ENCODE results near the gene ATP8A2. TPM values are rescaled to one million over a fixed set of nuclear protein-coding genes. Genes with fewer than 3 reads are reported as not detected.

Gene ATP8A2
- total RNA-seq, 1 donor = 0.72 TPM

- Histone ChIP-seq H3K9me3 (ENCODE audit: low read depth, low read length) (no peaks in the 10 kb centered on the region), H2AFZ (ENCODE audit: low read length) (no peak overlapping the region), H3K4me1 (ENCODE audit: insufficient read depth, low read length) (peaks cover 18% of the 10 kb centered on the region), H3K27ac (ENCODE audit: low read depth, low read length) (no peak overlapping the region), H3K27me3 (ENCODE audit: insufficient read depth, low read length) (peaks cover 12% of the 10 kb centered on the region), H3K79me2 (ENCODE audit: insufficient read depth, low read length) (no peaks in the 10 kb centered on the region), H3K4me3 (ENCODE audit: insufficient read depth, low read length) (no peak overlapping the region), H3K36me3 (ENCODE audit: insufficient read depth, low read length) (no peaks in the 10 kb centered on the region), H3K4me2 (ENCODE audit: insufficient read depth, low read length) (no peak overlapping the region), H4K20me1 (ENCODE audit: insufficient read depth, low read length) (no peaks in the 10 kb centered on the region)
- no peak for DNase-seq (ENCODE audit: insufficient read length, low spot score, missing footprints)
- no peak for TF ChIP-seq CTCF (IDR thresholded peaks at IDR 0.05; ENCODE audit: extremely low read depth, low read depth, low read length)
Measured at GRCh38 chr13:25729201-25729600, 357.4 kb downstream of the ATP8A2 start.

- no peaks in the 10 kb centered on the region for H4K20me1 ChIP-seq (ENCODE audit: insufficient read depth, low read length)
- H3K27ac ChIP-seq (ENCODE audit: low read depth, low read length) = no peak overlapping the region
- H3K36me3 ChIP-seq (ENCODE audit: insufficient read depth, low read length) = no peaks in the 10 kb centered on the region
- peaks cover 12% of the 10 kb centered on the region for H3K27me3 ChIP-seq (ENCODE audit: insufficient read depth, low read length)
- no peak overlapping the region for H3K4me3 ChIP-seq (ENCODE audit: insufficient read depth, low read length)
- TF ChIP-seq CTCF (IDR thresholded peaks at IDR 0.05; ENCODE audit: extremely low read depth, low read depth, low read length) = no peak
- no peak overlapping the region for H3K4me2 ChIP-seq (ENCODE audit: insufficient read depth, low read length)
- no peak overlapping the region for H2AFZ ChIP-seq (ENCODE audit: low read length)
- DNase-seq (ENCODE audit: insufficient read length, low spot score, missing footprints) = no peak
- peaks cover 18% of the 10 kb centered on the region for H3K4me1 ChIP-seq (ENCODE audit: insufficient read depth, low read length)
- no peaks in the 10 kb centered on the region for H3K79me2 ChIP-seq (ENCODE audit: insufficient read depth, low read length)
- H3K9me3 ChIP-seq (ENCODE audit: low read depth, low read length) = no peaks in the 10 kb centered on the region
Measured at GRCh38 chr13:25731037-25731436, 359.3 kb downstream of the ATP8A2 start.

GRCh38 chr13:25731536-25731935 lies 359.8 kb downstream of the ATP8A2 start:
- H3K36me3 ChIP-seq (ENCODE audit: insufficient read depth, low read length) = no peaks in the 10 kb centered on the region
- peak overlapping the region; percentile 69 for H2AFZ ChIP-seq (ENCODE audit: low read length)
- no peaks in the 10 kb centered on the region for H3K79me2 ChIP-seq (ENCODE audit: insufficient read depth, low read length)
- no peaks in the 10 kb centered on the region for H4K20me1 ChIP-seq (ENCODE audit: insufficient read depth, low read length)
- TF ChIP-seq CTCF (IDR thresholded peaks at IDR 0.05; ENCODE audit: extremely low read depth, low read depth, low read length) = no peak
- no peaks in the 10 kb centered on the region for H3K9me3 ChIP-seq (ENCODE audit: low read depth, low read length)
- peaks cover 18% of the 10 kb centered on the region for H3K4me1 ChIP-seq (ENCODE audit: insufficient read depth, low read length)
- H3K27ac ChIP-seq (ENCODE audit: low read depth, low read length) = peak overlapping the region; percentile 71
- H3K4me3 ChIP-seq (ENCODE audit: insufficient read depth, low read length) = no peak overlapping the region
- H3K27me3 ChIP-seq (ENCODE audit: insufficient read depth, low read length) = peaks cover 12% of the 10 kb centered on the region
- H3K4me2 ChIP-seq (ENCODE audit: insufficient read depth, low read length) = peak overlapping the region; percentile 67
- no peak for DNase-seq (ENCODE audit: insufficient read length, low spot score, missing footprints)

- Histone ChIP-seq H3K9me3 (ENCODE audit: low read depth, low read length) (no peaks in the 10 kb centered on the region), H3K4me2 (ENCODE audit: insufficient read depth, low read length) (peak overlapping the region; percentile 67), H4K20me1 (ENCODE audit: insufficient read depth, low read length) (no peaks in the 10 kb centered on the region), H3K27ac (ENCODE audit: low read depth, low read length) (peak overlapping the region; percentile 71), H3K36me3 (ENCODE audit: insufficient read depth, low read length) (no peaks in the 10 kb centered on the region), H3K27me3 (ENCODE audit: insufficient read depth, low read length) (peaks cover 10% of the 10 kb centered on the region), H3K4me1 (ENCODE audit: insufficient read depth, low read length) (peaks cover 18% of the 10 kb centered on the region), H2AFZ (ENCODE audit: low read length) (peak overlapping the region; percentile 69), H3K4me3 (ENCODE audit: insufficient read depth, low read length) (no peak overlapping the region), H3K79me2 (ENCODE audit: insufficient read depth, low read length) (no peaks in the 10 kb centered on the region)
- peak; percentile 59 for DNase-seq (ENCODE audit: insufficient read length, low spot score, missing footprints)
- no peak for TF ChIP-seq CTCF (IDR thresholded peaks at IDR 0.05; ENCODE audit: extremely low read depth, low read depth, low read length)
Measured at GRCh38 chr13:25732111-25732865, 360.5 kb downstream of the ATP8A2 start.

Data from osteoblast (primary cell).